SK-N-SH treated with all-trans-retinoic acid at 6 μM for 48 hours (cell line): ENCODE data around the gene SLC35A2.

Experiments
- CREB5 ChIP-seq: fragments of 250-450 bp; sonication (Bioruptor Pico); IDR thresholded peaks from 2 replicates; pipeline ENCODE4 v1.5.1; 2020; ENCODE audit warnings: low read depth, mild to moderate bottlenecking, moderate library complexity
- ISL1 ChIP-seq: fragments of 250-450 bp; sonication (Bioruptor Pico); IDR thresholded peaks from 2 replicates; pipeline ENCODE4 v2.1.2; 2022; ENCODE audit warnings: mild to moderate bottlenecking, moderate library complexity
- PATZ1 ChIP-seq: fragments of 250-450 bp; sonication (Bioruptor Pico); IDR thresholded peaks from 2 replicates; pipeline ENCODE4 v1.8.0; 2020; ENCODE audit warnings: mild to moderate bottlenecking, moderate library complexity, borderline replicate concordance
- POU6F1 ChIP-seq: fragments of 250-450 bp; sonication (Bioruptor Pico); IDR thresholded peaks from 2 replicates; pipeline ENCODE4 v1.8.0; 2021; ENCODE audit warnings: low read depth, mild to moderate bottlenecking, moderate library complexity, borderline replicate concordance
- PPARA ChIP-seq: fragments of 250-450 bp; sonication (Bioruptor Pico); IDR thresholded peaks from 2 replicates; pipeline ENCODE4 v1.5.0; 2020; ENCODE audit warnings: mild to moderate bottlenecking, borderline replicate concordance
- RARB ChIP-seq: fragments of 250-450 bp; sonication (Bioruptor Pico); IDR thresholded peaks from 2 replicates; pipeline ENCODE4 v1.8.0; 2021; ENCODE audit warnings: mild to moderate bottlenecking, moderate library complexity
- ZC3H10 ChIP-seq: fragments of 250-450 bp; sonication (Bioruptor Pico); IDR thresholded peaks from 2 replicates; pipeline ENCODE4 v1.5.1; 2021; ENCODE audit warnings: mild to moderate bottlenecking, moderate library complexity
- ZFP30 ChIP-seq: fragments of 450-650 bp; formaldehyde crosslinking; IDR thresholded peaks from 2 replicates; pipeline ENCODE4 v1.5.0; 2022; ENCODE audit warnings: mild to moderate bottlenecking, moderate library complexity
- ZNF565 ChIP-seq: fragments of 450-650 bp; formaldehyde crosslinking; conservative IDR thresholded peaks from 2 replicates; pipeline ENCODE4 v1.5.0; 2020; ENCODE audit warnings: low read depth, mild to moderate bottlenecking, moderate library complexity
- ZNF8 ChIP-seq: fragments of 450-650 bp; formaldehyde crosslinking; IDR thresholded peaks from 2 replicates; pipeline ENCODE4 v1.5.0; 2020; ENCODE audit warnings: mild to moderate bottlenecking, moderate library complexity

GRCh38 chrX:48904626-48905025 is 6.8 kb downstream of the SLC35A2 start:
- TF ChIP-seq RARB (CRISPR knock-in tag): no peak
- no peak for TF ChIP-seq ZNF8 (CRISPR knock-in tag)
- TF ChIP-seq ISL1 (CRISPR knock-in tag): no peak
- TF ChIP-seq POU6F1 (CRISPR knock-in tag): no peak
- no peak for TF ChIP-seq PPARA
- no peak for TF ChIP-seq PATZ1 (CRISPR knock-in tag)
- no peak for TF ChIP-seq CREB5 (CRISPR knock-in tag)
- no peak for TF ChIP-seq ZFP30 (CRISPR knock-in tag)
- TF ChIP-seq ZNF565 (CRISPR knock-in tag): no peak
- TF ChIP-seq ZC3H10: no peak
